Muscle of back (tissue), 13 donors: ENCODE measurements around the gene TIMP4. TPM values are rescaled to one million over a fixed set of nuclear protein-coding genes. Genes with fewer than 3 reads are reported as not detected.

ENCODE experiments used
- DNase-seq, 3 donors: peaks; one replicate each; pipeline versions ENCODE4 v3.0.0 to v3.0.0-alpha.2; 2013
- long read RNA-seq, 9 donors: transcript quantifications; one replicate each; lab custom pipeline, GENCODE V29; 2026
- polyA plus RNA-seq, 10 donors: library from polyadenylated mRNA; unstranded; fragments of 120-200 nt; gene quantifications; one replicate each; pipeline ENCODE4 v1.2.1, GENCODE V29; 2013; ENCODE audit not compliant: insufficient read length in 10 of 10

TIMP4 gene
- polyA plus RNA-seq: 1 to 10 TPM; 1.6 to 2.9 (median 2.1) TPM
- long read RNA-seq, donor 1, partial matches to known transcripts: 0 of 1 reads
- long read RNA-seq, donor 1, other reads (novel, unspliced or antisense): 0 of 1 reads
- long read RNA-seq, donor 2, partial matches to known transcripts: 0 of 2 reads
- long read RNA-seq, donor 2, other reads (novel, unspliced or antisense): 0 of 2 reads
- long read RNA-seq, donor 3: 0 reads
- long read RNA-seq, donor 4: 0 reads
- long read RNA-seq, donor 5, partial matches to known transcripts: 0 of 1 reads
- long read RNA-seq, donor 5, other reads (novel, unspliced or antisense): 0 of 1 reads
- long read RNA-seq, donor 6, partial matches to known transcripts: 0 of 2 reads
- long read RNA-seq, donor 6, other reads (novel, unspliced or antisense): 0 of 2 reads
- long read RNA-seq, donor 7: 0 reads
- long read RNA-seq, donor 8, partial matches to known transcripts: 0 of 1 reads
- long read RNA-seq, donor 8, other reads (novel, unspliced or antisense): 0 of 1 reads
- long read RNA-seq, donor 9, partial matches to known transcripts: 0 of 2 reads
- long read RNA-seq, donor 9, other reads (novel, unspliced or antisense): 0 of 2 reads

GRCh38 chr3:12158387-12159226, at the start of gene TIMP4:
Gene TIMP4 (minus strand): TSS chr3:12158912. CDS start chr3:12158840, 72 bp downstream.
- DNase-seq: peak in 1 of 3 donors; percentile 73

- no peak for DNase-seq
Observed at GRCh38 chr3:12205171-12205570, 46.5 kb upstream of the TIMP4 start.

GRCh38 chr3:12201813-12202212, 43.1 kb upstream of the TIMP4 start:
- no peak for DNase-seq

- DNase-seq: no peak
Observed at GRCh38 chr3:12198301-12198700, 39.6 kb upstream of the TIMP4 start.

GRCh38 chr3:12197475-12197874, 38.8 kb upstream of the TIMP4 start:
- no peak for DNase-seq

- no peak for DNase-seq
Observed at GRCh38 chr3:12196684-12197083, 38.0 kb upstream of the TIMP4 start.

DNA sequence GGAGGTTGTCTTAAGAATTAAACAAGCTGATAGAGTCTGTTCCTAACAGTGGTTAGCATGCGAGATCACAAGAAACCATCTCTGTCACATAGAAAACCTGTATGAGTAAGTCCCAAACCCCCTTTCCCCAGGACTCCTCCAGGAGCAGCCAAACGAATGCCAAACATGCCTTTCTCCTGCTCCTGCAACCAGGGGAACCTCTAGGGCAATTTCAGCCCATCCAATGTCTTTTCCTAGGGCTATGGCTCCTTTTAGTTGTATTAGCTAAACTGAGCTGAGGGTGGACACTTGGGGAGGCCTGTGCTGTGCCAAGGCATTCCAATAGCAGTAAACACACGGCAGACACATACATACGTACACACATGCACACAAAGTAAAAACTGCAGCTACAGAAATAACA, 36.5 kb upstream of the TIMP4 start:
- no peak for DNase-seq

- no peak for DNase-seq
Observed at GRCh38 chr3:12194669-12195161, 36.0 kb upstream of the TIMP4 start.

DNA sequence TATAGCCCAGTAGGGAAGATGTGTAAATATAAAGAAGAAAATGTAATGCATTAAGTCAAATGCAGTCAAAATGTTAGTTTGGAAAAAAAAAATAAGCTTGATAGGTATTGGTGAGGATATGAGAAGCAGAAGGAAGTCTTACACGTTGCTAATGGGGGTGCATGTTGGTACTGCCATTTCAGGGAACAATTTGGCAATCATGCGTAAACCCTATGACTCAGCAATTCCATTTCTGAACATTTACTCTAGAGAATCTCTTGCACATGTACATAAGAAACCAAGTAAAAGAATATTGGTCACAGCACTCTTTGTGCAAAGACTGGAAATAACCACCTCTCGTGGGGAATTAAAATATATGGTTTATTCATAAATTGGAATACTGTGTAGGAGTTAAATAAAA, 35.5 kb upstream of the TIMP4 start:
- peak in 1 of 3 donors; percentile 67 for DNase-seq

DNA sequence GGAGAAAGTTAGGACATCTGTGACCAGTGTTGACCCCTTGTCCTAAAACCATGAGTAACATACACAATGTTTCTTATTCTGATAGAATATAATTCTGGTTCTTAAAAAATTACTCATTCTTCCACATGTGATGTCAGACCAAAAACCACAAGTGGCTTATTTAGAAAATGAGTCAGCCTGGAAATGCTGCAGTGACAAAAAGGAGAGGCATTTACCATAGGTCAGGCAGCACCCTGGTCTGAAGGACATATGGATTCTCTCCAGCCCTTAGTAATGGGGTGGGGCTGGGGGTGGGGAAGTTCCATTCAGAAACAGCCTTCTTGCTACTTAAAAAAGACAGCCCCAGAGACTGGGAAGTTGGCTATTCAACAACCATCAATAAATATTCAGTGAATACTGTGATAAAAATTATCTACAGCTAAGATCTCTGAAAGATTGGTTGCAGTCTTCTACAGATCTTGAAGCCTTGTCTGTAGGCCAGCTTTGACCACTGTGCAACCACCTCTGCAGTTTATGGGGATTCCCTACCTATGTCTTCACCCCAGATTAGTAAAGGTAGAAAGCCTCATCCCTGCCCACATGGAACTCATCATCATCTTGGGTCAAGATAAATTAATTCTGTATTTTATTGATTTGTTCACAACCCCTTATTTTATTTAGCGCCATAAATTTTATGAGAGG, 34.9 kb upstream of the TIMP4 start:
- DNase-seq: peak in 1 of 3 donors; percentile 95

DNA sequence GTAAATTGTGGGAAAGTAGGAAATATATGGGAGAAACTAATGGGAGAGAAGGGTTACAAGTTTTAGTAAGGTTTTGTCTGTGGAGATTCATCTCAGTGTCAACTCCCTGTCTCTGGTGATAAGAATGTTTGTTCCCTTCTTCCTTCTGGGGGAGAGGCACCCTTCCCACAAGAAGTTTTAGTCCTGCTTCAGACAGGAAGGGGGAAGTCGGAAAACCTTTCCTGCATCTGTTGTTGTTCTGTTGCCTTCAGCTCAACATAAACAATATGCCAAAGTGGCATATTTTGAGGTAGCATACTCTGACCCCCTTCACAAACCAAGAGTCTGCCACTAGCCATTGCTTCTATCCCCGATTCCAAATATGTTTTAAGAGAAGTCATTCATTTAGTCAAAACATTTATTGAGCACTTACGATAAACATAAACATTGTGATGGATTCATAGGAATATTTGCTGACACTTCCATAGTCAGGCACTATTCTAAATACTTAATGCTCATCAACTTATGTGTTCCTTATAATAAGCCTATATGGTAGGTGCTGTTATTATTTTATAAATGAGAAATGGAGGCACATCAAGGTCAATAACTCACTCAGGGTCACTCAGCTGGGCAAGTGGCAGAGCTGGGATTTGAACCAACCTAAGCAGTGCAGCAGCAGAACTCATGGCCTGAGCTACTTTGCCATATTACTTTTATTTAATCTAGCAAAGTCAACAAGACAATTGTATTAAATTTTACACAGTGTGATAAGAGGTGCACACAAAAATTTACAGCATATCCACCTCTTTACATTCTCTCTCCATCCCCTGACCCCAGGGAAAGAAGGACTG, 34.2 kb upstream of the TIMP4 start:
- no peak for DNase-seq

- DNase-seq: no peak
Observed at GRCh38 chr3:12192173-12192572, 33.5 kb upstream of the TIMP4 start.

DNA sequence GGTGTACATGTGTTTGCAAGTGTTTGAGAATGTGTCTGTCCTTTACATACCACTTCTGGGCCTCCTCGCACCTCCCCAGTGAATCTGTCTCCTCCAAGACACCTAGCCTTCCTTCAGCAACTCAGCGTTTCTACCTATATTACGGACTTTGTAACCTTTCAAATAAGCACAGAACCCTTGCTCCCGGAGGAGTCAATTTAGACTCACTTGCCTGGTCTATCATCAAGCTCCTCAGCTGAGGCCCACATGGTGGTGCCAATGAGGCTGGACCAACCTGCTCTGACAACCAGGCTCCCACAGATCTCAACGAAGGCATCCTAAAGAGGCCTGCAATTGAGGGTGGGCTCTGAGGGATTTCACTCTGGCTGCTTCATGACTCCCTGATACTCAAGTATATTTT, 32.8 kb upstream of the TIMP4 start:
- DNase-seq: no peak

GRCh38 chr3:12190832-12191231, 32.1 kb upstream of the TIMP4 start:
- DNase-seq: no peak

- no peak for DNase-seq
Observed at GRCh38 chr3:12190221-12190807, 31.6 kb upstream of the TIMP4 start.

DNA sequence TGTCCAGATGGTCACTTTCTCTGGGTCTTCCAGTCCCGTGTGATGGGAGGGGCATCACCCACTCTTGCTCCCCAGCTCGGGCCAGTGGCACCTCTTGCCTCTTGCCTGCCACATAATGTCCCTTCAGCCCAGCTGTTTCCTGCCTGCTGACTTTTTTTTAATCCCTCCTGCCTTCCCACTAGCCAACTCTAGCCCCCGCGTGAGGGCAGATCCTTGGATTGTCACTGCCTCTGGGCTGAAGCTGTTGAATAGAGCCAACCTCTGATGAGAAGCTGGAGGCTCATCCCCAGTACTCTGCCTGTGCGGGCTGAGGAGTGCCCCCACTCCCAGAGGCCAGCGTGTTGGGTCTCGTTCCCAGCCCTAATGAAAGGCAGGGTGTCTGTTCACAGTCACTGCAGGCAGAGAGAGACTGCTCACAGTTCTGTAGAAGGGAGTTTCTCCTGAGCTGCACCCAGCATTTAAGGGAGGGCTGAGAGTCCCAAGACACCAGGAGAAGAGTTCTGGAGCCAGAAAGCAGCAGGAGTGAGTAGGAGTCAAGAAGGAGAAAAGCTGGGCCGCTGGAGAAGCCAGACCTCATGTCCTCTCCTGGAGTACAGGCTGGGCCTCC, 30.1 kb upstream of the TIMP4 start:
- no peak for DNase-seq

DNA sequence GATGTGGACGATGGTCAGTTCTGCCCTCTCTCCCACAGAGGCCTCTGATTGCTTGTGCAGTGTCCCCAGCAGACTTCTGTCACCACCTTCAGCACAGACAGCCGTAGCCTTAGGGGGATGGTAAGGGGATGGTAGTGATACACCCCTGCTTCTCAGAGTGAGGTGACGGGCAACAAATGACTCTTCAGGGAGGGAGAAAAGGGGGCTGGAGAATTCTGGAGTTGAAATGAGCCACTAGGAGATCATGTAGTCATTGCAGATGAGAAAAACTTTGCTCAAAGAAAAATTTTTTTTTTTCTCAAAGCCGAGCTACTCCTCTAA, 29.6 kb upstream of the TIMP4 start:
- DNase-seq: no peak

- DNase-seq: peak in 1 of 3 donors; percentile 51
Observed at GRCh38 chr3:12187448-12188327, 29.0 kb upstream of the TIMP4 start.
